ENCODE data around the gene CCDC60.

The CCDC60 gene

GRCh38 chr12:119385659-119386058 lies 51.1 kb downstream of the CCDC60 start:
- DNase-seq, result no peak

GRCh38 chr12:119389687-119390086 lies 55.2 kb downstream of the CCDC60 start:
- DNase-seq, result no peak

DNA sequence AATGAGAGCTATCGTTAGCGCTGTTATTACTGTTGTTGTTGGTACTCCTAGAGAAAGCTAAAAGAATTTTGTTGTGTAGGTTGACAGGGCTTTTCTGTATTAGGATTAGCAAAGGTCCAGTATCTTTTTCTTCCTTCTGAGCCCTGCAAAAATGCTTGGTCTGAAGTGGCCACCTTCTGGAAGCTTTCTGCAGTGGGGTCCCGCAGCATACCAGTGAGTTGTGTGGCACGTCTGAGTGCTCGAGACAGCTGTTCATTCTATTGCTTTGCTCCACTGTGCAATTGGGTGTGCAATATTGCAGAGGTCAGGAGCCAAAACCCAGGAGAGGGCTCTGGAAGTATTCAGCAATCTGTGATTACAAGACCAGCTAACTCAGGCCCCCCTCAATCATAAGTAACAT lies 57.1 kb downstream of the CCDC60 start:
- no peak for DNase-seq

GRCh38 chr12:119393677-119394076 lies 59.1 kb downstream of the CCDC60 start:
- no peak for DNase-seq

GRCh38 chr12:119397540-119397939 lies 63.0 kb downstream of the CCDC60 start:
- DNase-seq, result no peak

- DNase-seq, result no peak
Observed at GRCh38 chr12:119398190-119398589, 63.7 kb downstream of the CCDC60 start.

- DNase-seq, result no peak
Observed at GRCh38 chr12:119399301-119399700, 64.8 kb downstream of the CCDC60 start.

DNA sequence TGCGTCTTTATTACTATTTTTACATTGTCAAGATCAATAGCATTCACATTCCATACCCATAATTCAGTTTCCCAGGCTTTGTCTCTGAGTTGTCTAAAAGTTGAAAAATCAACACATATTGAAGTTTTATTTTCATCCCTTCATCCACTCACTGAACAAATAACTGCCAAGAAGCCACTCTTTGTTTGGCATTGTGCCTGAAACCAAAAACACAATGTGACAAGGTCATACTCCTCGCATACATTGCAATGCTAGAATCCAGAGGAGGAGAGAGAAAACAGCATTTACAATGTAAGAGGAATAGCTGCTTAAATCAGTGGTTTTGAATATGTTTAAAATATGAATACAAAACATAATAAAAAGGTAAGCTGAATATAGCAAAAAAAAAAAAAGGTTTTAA lies 71.8 kb downstream of the CCDC60 start:
- DNase-seq, result no peak

GRCh38 chr12:119406811-119407210 lies 72.3 kb downstream of the CCDC60 start:
- no peak for DNase-seq

DNA sequence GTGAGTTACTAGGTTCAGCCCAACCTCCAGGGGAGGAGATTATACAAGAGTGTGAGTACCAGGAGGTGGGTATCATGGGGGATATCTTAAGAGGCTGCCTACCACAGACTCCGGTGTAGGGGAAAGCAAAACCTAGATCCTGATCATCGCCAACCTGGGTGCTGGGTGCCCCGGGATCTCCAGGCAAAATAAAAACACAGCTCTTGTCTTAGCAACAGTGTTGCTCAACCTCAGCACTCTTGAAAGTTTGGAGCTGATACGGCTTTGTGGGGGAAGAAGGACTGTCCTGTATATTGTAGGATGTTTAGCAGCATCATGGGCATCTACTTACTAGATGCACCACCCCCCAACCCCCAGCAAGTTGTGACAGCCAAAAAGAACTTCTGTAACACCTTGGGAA lies 74.5 kb downstream of the CCDC60 start:
- no peak for DNase-seq

GRCh38 chr12:119410396-119410795 lies 75.9 kb downstream of the CCDC60 start:
- no peak for DNase-seq

DNA sequence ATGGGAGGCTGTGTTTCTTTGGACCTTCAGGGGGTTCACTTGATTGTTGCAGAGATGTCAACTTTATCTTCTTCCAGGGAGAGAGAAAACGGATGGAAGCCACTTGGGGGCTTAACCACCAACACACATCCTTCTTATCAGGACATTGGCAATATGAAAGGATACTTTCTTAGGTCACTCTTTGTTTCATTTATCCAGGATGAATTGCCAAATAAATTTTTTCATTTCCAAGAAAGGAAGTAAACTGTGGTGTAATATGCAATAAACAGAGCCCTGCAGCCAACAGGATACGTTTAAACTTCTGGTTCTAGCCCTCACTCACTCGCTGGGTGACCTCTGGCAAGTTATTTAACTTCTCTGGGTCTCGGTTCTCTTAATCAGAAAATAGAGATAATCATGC lies 77.8 kb downstream of the CCDC60 start:
- DNase-seq, result no peak

GRCh38 chr12:119412811-119413794 lies 78.6 kb downstream of the CCDC60 start:
- peak; percentile 80 to 91 for DNase-seq

DNA sequence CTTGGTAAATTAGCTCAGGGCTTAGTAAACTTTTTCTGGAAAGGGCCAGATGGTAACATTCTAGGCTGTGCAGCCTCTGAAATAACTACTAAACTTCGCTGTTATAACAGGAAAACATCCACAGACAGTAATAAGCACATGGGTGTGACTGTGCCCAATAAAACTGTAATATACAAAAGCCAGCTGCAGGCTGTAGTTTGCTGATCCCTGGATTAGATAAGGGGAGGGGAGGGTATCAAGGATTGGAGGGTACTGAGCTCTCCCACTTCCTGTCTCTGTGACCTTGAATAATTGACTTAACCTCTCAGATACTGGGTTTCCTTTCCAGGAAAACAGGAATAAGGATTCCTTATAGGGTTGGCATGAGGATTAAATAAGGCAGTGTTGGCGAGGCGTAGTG lies 81.2 kb downstream of the CCDC60 start:
- no peak for DNase-seq

DNA sequence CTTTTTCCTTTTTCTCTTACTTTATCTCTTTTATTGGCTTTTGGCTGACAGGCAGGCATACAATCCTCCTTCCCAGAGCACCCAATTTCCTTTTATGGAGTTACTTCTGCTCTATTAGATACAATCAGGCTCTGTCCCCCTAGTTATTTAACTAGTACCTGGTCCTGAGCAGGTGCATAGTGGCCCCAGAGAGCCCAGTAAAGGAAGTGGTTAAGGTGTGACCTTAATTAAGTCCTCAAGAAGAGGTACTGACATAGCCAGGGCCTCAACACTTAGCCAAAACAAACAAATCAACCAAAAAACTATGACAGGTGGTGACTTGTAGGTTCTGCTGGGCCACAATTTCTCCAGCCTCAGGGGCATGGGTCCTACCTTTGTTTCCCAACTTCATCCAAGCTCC lies 82.9 kb downstream of the CCDC60 start:
- no peak for DNase-seq

- DNase-seq, result no peak
Observed at GRCh38 chr12:119419381-119419780, 84.9 kb downstream of the CCDC60 start.

DNA sequence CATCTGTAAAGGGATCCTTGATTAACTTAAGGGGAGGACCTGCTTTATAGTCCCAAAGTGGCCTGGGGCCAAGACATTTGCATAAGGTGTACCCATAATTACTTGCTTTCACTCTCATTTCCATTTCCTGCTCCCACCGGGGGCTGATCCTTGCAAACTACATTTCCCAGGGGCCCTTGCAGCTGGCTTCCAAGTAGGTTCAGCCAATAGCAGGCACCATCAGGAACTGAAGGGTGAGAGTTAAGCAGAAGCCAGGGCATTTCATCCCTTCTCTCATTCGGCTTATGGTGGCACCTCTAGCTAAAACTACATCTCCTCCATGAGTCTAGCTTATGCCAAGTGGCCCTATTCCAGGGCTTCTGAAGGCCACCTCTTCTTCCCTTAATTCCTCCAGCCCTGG lies 88.8 kb downstream of the CCDC60 start:
- no peak for DNase-seq

DNA sequence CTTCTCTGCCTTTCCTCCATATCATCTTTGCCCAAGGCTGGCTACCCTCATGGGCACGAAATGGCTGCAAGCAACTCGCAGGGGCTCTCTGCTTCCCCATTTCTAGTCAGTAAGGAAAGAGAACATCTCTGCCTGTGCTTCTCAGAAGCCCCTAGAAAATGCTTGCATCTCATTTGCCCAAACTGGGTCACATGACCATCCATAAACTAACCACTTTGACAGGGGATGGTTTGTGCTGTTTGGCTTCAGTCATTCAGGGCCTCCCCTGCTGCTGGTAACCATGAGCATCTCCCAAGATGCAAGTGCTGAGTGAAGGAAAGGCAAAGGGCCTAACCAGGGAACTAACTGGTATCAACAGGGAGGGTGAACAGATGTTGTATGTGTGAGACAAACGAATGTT lies 91.1 kb downstream of the CCDC60 start:
- no peak for DNase-seq

- no peak for DNase-seq
Observed at GRCh38 chr12:119431151-119431550, 96.6 kb downstream of the CCDC60 start.

GRCh38 chr12:119432949-119433348 lies 98.4 kb downstream of the CCDC60 start:
- no peak for DNase-seq

DNA sequence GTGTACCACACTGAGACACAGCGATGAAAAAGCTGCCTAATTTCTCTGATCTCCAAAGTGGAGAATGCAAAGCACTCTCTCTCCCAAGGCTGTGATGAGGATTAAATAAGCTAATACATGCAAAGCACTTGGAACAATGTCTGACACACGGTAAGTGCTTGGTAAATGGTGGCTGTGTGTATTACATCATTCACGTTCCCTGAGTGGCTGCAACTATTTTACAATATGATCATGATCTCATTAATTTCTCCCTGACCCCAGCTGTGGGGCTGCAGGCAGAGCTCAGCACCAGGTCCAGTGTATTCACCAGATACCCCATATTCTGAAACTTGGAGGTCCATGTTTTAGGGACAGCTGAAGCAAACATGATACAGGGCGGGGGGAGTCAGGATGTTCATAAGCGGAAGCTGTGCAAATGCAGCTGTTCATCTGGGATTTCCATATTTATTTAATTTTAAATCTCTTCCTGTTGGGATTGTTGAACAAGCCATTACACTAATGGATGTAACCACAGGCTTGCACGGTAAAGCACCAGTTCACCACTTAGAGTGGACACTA lies 106.4 kb downstream of the CCDC60 start:
- no peak for DNase-seq

DNA sequence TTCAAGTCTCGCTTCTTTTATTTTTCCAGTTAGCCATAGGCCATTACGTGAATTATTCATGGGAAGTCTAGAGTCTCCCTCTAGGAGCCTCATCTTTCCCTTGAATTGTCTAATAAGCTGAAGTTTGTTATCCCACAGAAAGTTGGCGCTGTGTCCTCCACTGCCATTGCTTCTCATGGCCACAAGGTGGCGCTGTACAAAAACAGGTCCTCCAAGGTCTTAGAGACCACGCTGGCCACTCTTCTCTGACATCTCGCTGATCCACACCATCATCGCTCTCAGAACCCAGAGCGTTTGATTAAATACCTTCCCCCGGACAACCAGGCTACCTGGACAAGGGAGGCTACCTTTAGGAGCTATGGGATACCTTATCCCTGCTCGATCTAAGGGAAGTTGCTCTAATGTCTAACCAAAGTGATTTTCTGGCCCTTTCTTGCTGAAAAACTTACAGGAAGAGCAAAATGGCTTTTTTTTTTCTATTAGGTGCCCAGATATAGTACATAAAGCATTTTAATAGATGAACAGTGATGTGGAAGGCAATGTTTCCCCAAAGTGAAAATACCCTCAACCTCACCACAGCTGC lies 110.0 kb downstream of the CCDC60 start:
- no peak for DNase-seq

DNA sequence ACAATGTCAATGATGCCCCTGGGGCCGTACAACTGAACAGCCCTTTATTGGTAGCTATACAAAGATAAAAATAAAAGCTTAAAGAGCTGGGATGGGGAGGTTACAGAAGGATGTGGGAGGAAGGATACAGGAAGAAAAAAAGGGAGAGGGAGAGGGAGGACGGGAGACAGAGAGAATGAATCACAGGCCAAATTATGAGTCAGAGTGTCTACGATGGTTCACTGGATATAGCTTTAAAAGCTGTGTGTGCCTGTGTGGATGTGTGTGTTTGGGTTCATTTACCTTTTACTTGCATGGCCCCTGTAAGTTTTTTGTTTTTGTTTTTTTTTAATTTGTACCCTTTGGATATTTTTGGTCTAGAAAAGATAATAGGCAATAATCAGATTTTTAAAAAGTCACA lies 111.9 kb downstream of the CCDC60 start:
- DNase-seq, result no peak

DNA sequence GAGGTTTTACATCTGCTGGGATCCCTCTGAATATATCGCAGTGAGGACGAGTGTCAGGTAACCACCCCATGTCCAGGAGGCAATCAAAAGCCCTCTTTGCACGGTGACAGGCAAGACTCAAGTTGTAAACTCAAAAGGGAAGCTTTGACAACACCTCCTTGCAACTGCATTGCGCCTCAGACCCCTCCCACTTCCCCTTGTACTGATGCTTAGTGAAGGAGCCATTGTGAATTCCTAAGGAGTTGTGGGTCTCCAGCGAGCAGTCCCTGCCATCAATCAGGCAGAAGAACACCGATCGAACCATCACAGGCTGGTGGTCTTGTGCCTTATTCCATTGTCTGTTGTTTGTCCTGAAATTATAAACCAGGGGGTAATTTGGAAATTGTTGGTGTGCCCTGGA lies 112.6 kb downstream of the CCDC60 start:
- DNase-seq, result no peak

Measured in NCI-H187 (cell line).